Measurements from ENCODE around the gene CYGB. TPM values are rescaled to one million over a fixed set of nuclear protein-coding genes. Genes with fewer than 3 reads are reported as not detected.

The CYGB gene
- total and polyA plus RNA-seq, 2 of the 13 experiments (the other 11 are each of a cell fraction or from before 2014, with no cell fraction given) = 18.9 to 27.1 TPM

DNA sequence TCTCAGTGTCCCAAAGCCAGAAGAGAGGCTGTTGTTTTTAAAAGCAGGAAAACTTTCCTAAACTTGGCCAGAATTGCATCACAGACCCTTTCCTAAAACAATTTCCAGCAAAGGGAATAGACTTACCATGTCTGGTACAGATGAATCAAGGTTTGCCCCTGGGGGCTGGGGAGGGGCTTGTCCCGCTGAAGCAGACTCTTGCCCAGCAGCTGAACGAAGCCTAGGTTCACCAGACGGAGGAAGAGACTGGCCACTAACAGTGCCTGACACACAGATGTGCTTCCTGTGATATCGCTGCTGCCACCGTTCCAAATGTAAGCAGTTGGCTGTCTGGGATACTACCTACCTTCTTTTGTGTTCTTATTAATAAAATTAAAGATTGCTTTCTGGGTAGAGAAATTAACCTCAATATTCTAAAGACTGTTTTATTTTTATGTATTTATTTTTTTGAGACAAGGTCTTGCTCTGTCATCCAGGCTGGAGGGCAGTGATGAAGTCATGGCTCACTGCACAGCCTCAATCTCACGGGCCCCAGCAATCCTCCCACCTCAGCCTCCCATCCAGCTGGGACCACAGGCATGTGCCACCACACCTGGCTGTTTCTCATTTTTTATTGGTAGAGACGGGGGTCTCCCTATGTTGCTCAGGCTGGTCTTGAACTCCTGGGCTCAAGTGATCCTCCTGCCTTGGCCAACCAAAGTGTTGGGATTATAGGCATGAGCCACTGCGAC is 15.8 kb upstream of the CYGB start:
- in situ Hi-C loops (cut with HindIII; ENCODE audit: extremely low pct_ligation_motif_present, low pct_unique_long_range_greater_than_20kb) = no loop called here
- no peak overlapping the region for H2AFZ ChIP-seq (ENCODE audit: low read length)
- no TSS peak for BruUV-seq (replicated peaks)
- no peaks in the 10 kb centered on the region for H3K36me3 ChIP-seq (replicated peaks in 1 of 2; ENCODE audit: control insufficient read depth in 1 of 2, insufficient read depth in 2 of 2, low read length in 2 of 2)
- peak overlapping the region; percentile 16 for H3K27ac ChIP-seq (ENCODE audit: extremely low read length, insufficient read depth, low read length)
- H4K20me1 ChIP-seq (ENCODE audit: insufficient read depth, low read length) = peaks cover 4% of the 10 kb centered on the region; the same call in 1 of the 2 replicates
- no peak for ATAC-seq
- ChIA-PET POLR2A (interaction anchor here (0.6 to 3.3 kb wide), 10 partner anchors 13 to 119 kb away, joined by 3 to 17 read pairs (median 3); a partner anchor contains a TSS), CTCF (ENCODE audit: low intra/inter-chr PET ratio, low total read pairs) (no interaction called here)
- no peak for FAIRE-seq
- peaks cover 34% of the 10 kb centered on the region for H3K79me2 ChIP-seq (ENCODE audit: insufficient read depth, low read length)
- intact Hi-C loops (cut with micrococcal nuclease; ENCODE audit: unreplicated experiment) = loop anchor here (5.0 to 10.0 kb wide), 2 partner anchors 34 to 151 kb away; partner anchors contain the start of gene ST6GALNAC2
- no peak overlapping the region for H3K9ac ChIP-seq (ENCODE audit: insufficient read depth, low read depth, low read length)
- TF ChIP-seq ZBTB38 (CRISPR knock-in tag; IDR thresholded peaks at IDR 0.05) (0 out of 2 replicates have a peak, but pooled peaks have one; percentile 45), TBX3 (IDR thresholded peaks at IDR 0.05; ENCODE audit: borderline replicate concordance) (no peak), ZNF770 (CRISPR knock-in tag; IDR thresholded peaks at IDR 0.05) (peak; percentile 51; the same call in 1 of the 2 replicates)
- H3K4me1 ChIP-seq (ENCODE audit: insufficient read depth, low read length) = peaks cover 70% of the 10 kb centered on the region
- H3K4me3 ChIP-seq (replicated peaks in 1 of 3; ENCODE audit: insufficient read depth in 1 of 3, low read depth in 2 of 3, low read length in 3 of 3) = no peak overlapping the region
- H3K4me2 ChIP-seq (ENCODE audit: low read depth, low read length) = no peak overlapping the region
- DNase-seq (ENCODE audit: low spot score) = no peak
- no peaks in the 10 kb centered on the region for H3K9me3 ChIP-seq (ENCODE audit: low read length)
- WGBS (ENCODE audit: low lambda C conversion rate) = 95% methylated on average over 8 of the region's 8 CpGs
- no peaks in the 10 kb centered on the region; a peak in 1 of 5 replicates for H3K27me3 ChIP-seq (ENCODE audit: control insufficient read depth in 1 of 2, insufficient read depth in 2 of 2, low read length in 2 of 2)

DNA sequence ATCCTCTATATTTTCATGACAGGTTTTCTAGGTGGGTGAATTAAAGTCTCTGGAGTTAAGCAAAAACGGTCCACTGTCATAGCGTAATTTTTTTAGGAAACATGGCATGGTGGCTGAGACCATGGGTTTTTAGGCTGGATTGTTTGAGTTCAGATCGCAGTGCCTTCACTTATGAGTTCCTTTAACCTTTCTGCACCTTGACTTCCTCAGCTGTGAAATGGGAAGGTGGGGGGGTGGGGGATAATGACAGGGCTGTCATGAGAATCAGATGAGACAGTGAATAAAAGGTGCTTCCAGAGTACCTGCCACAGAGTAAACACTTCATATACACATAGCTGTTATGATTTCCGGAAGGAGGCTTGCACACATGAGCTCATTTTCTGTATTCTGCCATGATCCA is 14.2 kb upstream of the CYGB start:
- DNase-seq (ENCODE audit: low spot score) (no peak), ATAC-seq (no peak), FAIRE-seq (no peak)
- ChIA-PET CTCF (ENCODE audit: low intra/inter-chr PET ratio, low total read pairs) (interaction anchor here (0.7 kb wide), 1 partner anchor 29 kb away, joined by 3 read pairs; no protein-coding TSS in a partner anchor), POLR2A (interaction anchor here (0.6 to 4.4 kb wide), 17 partner anchors 9 to 1158 kb away, joined by 3 to 40 read pairs (median 6); partner anchors contain the start of genes MXRA7, PRCD, RHBDF2 and ST6GALNAC2)
- intact Hi-C loops (cut with micrococcal nuclease; ENCODE audit: unreplicated experiment) (loop anchor here (5.0 to 10.0 kb wide), 2 partner anchors 36 to 153 kb away; partner anchors contain the start of gene ST6GALNAC2), in situ Hi-C loops (cut with HindIII; ENCODE audit: extremely low pct_ligation_motif_present, low pct_unique_long_range_greater_than_20kb) (no loop called here)
- Histone ChIP-seq H3K4me2 (ENCODE audit: low read depth, low read length) (0 out of 2 replicates have a peak overlapping the region, but pooled peaks have one; percentile 93), H3K4me1 (ENCODE audit: insufficient read depth, low read length) (peaks cover 85% of the 10 kb centered on the region), H3K9me3 (ENCODE audit: low read length) (no peaks in the 10 kb centered on the region), H3K9ac (ENCODE audit: insufficient read depth, low read depth, low read length) (peak overlapping the region; percentile 64; the same call in 1 of the 2 replicates), H3K36me3 (replicated peaks in 1 of 2; ENCODE audit: control insufficient read depth in 1 of 2, insufficient read depth in 2 of 2, low read length in 2 of 2) (no peaks in the 10 kb centered on the region; a peak in 1 of 5 replicates), H3K79me2 (ENCODE audit: insufficient read depth, low read length) (peaks cover 41% of the 10 kb centered on the region), H2AFZ (ENCODE audit: low read length) (no peak overlapping the region), H3K27me3 (ENCODE audit: control insufficient read depth in 1 of 2, insufficient read depth in 2 of 2, low read length in 2 of 2) (no peaks in the 10 kb centered on the region), H3K4me3 (replicated peaks in 1 of 3; ENCODE audit: insufficient read depth in 1 of 3, low read depth in 2 of 3, low read length in 3 of 3) (no peak overlapping the region), H4K20me1 (ENCODE audit: insufficient read depth, low read length) (peaks cover 7% of the 10 kb centered on the region; the same call in 1 of the 2 replicates), H3K27ac (ENCODE audit: extremely low read length, insufficient read depth, low read length) (peak overlapping the region; percentile 78)
- BruUV-seq (replicated peaks) = no TSS peak
- TF ChIP-seq ZMYM3 (CRISPR knock-in tag; IDR thresholded peaks at IDR 0.05) (0 out of 2 replicates have a peak, but pooled peaks have one; percentile 36), ZNF7 (CRISPR knock-in tag; IDR thresholded peaks at IDR 0.05) (peak; percentile 50; the same call in 1 of the 2 replicates), NFATC3 (CRISPR knock-in tag; IDR thresholded peaks at IDR 0.05) (no peak), KDM1A (CRISPR knock-in tag; IDR thresholded peaks at IDR 0.05) (peak; percentile 75; the same call in 1 of the 2 replicates), THYN1 (CRISPR knock-in tag; IDR thresholded peaks at IDR 0.05; ENCODE audit: borderline replicate concordance, low read depth) (no peak), RCOR2 (CRISPR knock-in tag; IDR thresholded peaks at IDR 0.05) (no peak), SRF (IDR thresholded peaks at IDR 0.05; ENCODE audit: low read depth, low read length) (no peak), ZNF629 (CRISPR knock-in tag; conservative IDR thresholded peaks at IDR 0.05) (peak; percentile 91), ZNF563 (CRISPR knock-in tag; IDR thresholded peaks at IDR 0.05) (no peak)
- TF ChIP-seq, protein P1, sequence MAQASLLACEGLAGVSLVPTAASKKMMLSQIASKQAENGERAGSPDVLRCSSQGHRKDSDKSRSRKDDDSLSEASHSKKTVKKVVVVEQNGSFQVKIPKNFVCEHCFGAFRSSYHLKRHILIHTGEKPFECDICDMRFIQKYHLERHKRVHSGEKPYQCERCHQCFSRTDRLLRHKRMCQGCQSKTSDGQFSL (CRISPR knock-in tag; IDR thresholded peaks at IDR 0.05) = peak; percentile 75; the same call in 1 of the 2 replicates
- 89% methylated on average over 4 of the region's 4 CpGs for WGBS (ENCODE audit: low lambda C conversion rate)
